Colonic mucosa (tissue), 4 donors: Measurements from ENCODE around the gene YWHAQ. TPM values are rescaled to one million over a fixed set of nuclear protein-coding genes. Genes with fewer than 3 reads are reported as not detected.

Source experiments
- DNase-seq: peaks from one replicate; pipeline ENCODE4 v3.0.0-alpha.2; 2020
- H3K27ac ChIP-seq: fragments of 200-600 bp; one replicate; pipeline ENCODE4 v1.8.0; 2021
- H3K27me3 ChIP-seq: fragments of 200-600 bp; one replicate; pipeline ENCODE4 v1.8.0; 2021
- H3K36me3 ChIP-seq: fragments of 200-600 bp; one replicate; pipeline ENCODE4 v1.8.0; 2021
- H3K4me1 ChIP-seq: fragments of 200-600 bp; one replicate; pipeline ENCODE4 v1.8.0; 2021; ENCODE audit warnings: mild to moderate bottlenecking
- H3K4me3 ChIP-seq: fragments of 200-600 bp; one replicate; pipeline ENCODE4 v1.8.0; 2021
- H3K9ac ChIP-seq, 2 donors: one replicate each; pipeline ENCODE4 v1.7.0; 2013; ENCODE audit warnings: control low read depth in 2 of 2, low read depth in 2 of 2, low read length in 2 of 2
- H3K9me3 ChIP-seq: fragments of 200-600 bp; one replicate; pipeline ENCODE4 v1.8.0; 2021
- intact Hi-C: fragments of 100-400 bp; cut with DNase I; formaldehyde crosslinking; loops from one replicate; pipeline ENCODE4 v1.14.1; 2022
- total RNA-seq, 2 donors: library from RNA; stranded (reverse); fragmentation: NEBNext Ultra II Directional in 1 of 2; extraction: Animal tissue kit (Norgen Biotek cat#: 25700) in 1 of 2; gene quantifications; one replicate each; pipeline ENCODE4 v1.2.1, GENCODE V29; 2021
- TF ChIP-seq, protein P1 (sequence below): fragments of 200-600 bp; IDR thresholded peaks from one replicate; pipeline ENCODE4 v1.8.0; 2022; ENCODE audit warnings: antibody characterized with exemption, mild to moderate bottlenecking
- donor health status: healthy.
- donor health status: DM: no; HTN: no; CAD: no.
- donor health status: DM: no; HTN: no; CAD: no.

The YWHAQ gene
- total RNA-seq, 2 donors from 2014 or later = 246 to 299 TPM

DNA sequence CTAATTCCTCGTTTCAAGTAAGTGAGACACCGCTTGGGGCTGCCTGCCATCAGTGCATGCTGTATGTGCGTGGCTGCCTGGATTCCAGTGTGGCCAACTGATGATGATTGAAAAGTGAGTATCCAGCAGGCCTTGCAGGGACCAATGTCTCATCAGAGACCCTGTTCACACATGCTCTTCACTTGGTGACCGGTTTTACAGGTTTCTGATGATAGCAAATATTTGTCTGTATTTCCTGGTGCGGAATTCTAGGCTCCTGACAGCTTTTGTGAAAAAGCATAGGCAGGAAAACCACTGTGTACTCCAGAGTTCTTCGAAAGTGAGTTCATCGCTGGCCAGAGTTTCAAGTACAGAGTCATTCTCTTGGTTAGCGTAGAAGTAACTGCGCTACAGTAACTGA lies 13.8 kb upstream of the YWHAQ start:
- no peaks in the 10 kb centered on the region for H3K9me3 ChIP-seq
- TF ChIP-seq, protein P1, sequence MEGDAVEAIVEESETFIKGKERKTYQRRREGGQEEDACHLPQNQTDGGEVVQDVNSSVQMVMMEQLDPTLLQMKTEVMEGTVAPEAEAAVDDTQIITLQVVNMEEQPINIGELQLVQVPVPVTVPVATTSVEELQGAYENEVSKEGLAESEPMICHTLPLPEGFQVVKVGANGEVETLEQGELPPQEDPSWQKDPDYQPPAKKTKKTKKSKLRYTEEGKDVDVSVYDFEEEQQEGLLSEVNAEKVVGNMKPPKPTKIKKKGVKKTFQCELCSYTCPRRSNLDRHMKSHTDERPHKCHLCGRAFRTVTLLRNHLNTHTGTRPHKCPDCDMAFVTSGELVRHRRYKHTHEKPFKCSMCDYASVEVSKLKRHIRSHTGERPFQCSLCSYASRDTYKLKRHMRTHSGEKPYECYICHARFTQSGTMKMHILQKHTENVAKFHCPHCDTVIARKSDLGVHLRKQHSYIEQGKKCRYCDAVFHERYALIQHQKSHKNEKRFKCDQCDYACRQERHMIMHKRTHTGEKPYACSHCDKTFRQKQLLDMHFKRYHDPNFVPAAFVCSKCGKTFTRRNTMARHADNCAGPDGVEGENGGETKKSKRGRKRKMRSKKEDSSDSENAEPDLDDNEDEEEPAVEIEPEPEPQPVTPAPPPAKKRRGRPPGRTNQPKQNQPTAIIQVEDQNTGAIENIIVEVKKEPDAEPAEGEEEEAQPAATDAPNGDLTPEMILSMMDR = no peak
- H3K36me3 ChIP-seq = no peaks in the 10 kb centered on the region
- DNase-seq = no peak
- no peaks in the 10 kb centered on the region for H3K27me3 ChIP-seq
- no peak overlapping the region for H3K9ac ChIP-seq
- no peaks in the 10 kb centered on the region for H3K4me1 ChIP-seq
- H3K27ac ChIP-seq = no peak overlapping the region
- intact Hi-C loops = no loop called here
- H3K4me3 ChIP-seq = no peak overlapping the region

- intact Hi-C loops = no loop called here
- no peaks in the 10 kb centered on the region for H3K9me3 ChIP-seq
- no peaks in the 10 kb centered on the region for H3K36me3 ChIP-seq
- TF ChIP-seq, protein P1 = no peak
- H3K4me1 ChIP-seq = no peaks in the 10 kb centered on the region
- no peak overlapping the region for H3K4me3 ChIP-seq
- no peaks in the 10 kb centered on the region for H3K27me3 ChIP-seq
- no peak overlapping the region for H3K27ac ChIP-seq
- H3K9ac ChIP-seq = no peak overlapping the region
- DNase-seq = no peak
Measured at GRCh38 chr2:9644021-9644420, 13.2 kb upstream of the YWHAQ start.

DNA sequence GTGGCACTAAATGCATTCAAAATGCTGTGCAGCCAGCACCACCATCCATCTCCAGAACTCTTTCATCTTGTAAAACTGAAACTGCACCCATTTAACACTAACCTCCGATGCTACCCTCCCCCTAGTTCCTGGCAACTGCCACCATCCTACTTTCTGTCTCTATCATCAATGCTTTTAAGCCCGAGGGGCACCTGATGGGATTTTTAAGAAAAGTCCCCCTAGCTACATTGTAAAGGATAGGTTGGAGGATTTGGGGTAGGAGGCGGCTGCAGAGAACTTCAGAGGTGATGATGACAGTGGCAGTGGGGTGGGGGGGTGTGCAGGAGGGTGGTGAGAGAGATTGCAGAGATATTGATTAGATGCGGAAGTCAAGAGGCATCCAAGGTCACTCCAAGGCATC lies 10.8 kb upstream of the YWHAQ start:
- no peak for DNase-seq
- Histone ChIP-seq H3K9me3 (no peaks in the 10 kb centered on the region), H3K4me1 (no peaks in the 10 kb centered on the region), H3K27ac (no peak overlapping the region), H3K4me3 (no peak overlapping the region), H3K9ac (no peak overlapping the region), H3K27me3 (no peaks in the 10 kb centered on the region), H3K36me3 (no peaks in the 10 kb centered on the region)
- intact Hi-C loops = no loop called here
- TF ChIP-seq, protein P1 = no peak

DNA sequence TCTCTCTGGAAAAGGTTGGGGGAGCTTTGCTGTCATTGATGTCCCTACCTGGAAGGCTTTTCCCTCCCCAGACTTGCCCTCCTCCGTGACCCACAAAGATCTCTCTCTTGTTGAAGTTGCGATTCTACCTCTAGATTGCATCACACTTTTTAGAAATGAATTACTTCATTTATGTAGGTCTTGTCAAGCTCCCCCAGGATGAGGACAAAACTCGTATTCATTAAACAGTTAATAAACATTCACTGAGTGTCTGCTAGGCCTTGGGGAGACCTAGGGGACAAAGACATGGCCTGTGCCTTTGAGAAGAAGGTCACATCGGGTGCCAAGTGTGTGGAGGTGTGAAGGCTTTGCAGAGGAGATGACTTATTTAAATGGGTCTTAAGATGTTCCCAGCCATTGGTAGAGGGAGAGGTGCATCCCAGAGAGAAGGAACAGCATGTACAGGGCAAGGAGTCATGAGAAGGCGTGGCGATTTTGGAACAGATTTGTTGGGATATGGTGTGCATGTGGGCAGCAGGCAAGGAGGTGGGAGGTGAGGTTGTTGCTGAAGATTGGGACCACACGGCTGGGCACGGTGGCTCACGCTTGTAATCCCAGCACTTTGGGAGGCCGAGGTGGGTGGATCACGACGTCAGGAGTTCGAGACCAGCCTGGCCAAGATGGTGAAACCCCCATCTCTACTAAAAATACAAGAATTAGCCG lies 9.8 kb upstream of the YWHAQ start:
- intact Hi-C loops = no loop called here
- no peak overlapping the region for H3K4me3 ChIP-seq
- H3K9ac ChIP-seq = no peak overlapping the region
- DNase-seq = no peak
- TF ChIP-seq, protein P1 = no peak
- H3K9me3 ChIP-seq = no peaks in the 10 kb centered on the region
- H3K27ac ChIP-seq = no peak overlapping the region
- no peaks in the 10 kb centered on the region for H3K36me3 ChIP-seq
- no peaks in the 10 kb centered on the region for H3K4me1 ChIP-seq
- no peaks in the 10 kb centered on the region for H3K27me3 ChIP-seq

DNA sequence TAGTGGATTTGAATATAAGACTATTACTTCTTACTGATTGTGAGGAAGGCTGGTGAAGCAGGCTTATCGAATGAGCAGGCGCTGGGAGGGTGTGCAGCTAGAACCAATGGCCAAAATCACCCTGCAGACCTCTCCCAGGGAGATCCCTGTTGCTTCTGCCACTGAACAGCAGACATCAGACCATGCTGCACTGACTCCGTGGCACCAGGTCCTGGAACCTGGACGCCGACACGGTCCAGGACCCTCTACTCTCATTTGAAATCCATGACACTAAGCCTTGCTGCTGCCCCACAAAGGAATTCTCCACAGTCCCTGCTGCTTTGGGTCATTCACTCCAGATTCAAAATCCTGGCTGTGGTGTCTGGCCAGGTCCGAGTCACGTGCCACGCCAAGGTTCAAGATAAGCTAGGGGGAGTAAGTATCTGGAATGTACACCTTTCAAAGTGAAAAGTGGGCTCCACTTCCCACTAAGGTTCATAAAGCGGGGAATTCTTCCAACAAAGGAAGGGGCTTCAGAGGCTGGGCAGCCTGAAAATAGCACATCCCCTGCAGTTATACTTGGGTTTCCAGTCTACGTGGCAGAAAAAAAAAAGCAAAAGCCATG lies 9.0 kb upstream of the YWHAQ start:
- no peaks in the 10 kb centered on the region for H3K36me3 ChIP-seq
- H3K9me3 ChIP-seq = no peaks in the 10 kb centered on the region
- TF ChIP-seq, protein P1 = no peak
- H3K27ac ChIP-seq = no peak overlapping the region
- H3K4me1 ChIP-seq = no peaks in the 10 kb centered on the region
- intact Hi-C loops = no loop called here
- H3K27me3 ChIP-seq = no peaks in the 10 kb centered on the region
- DNase-seq = no peak
- H3K4me3 ChIP-seq = no peak overlapping the region
- no peak overlapping the region for H3K9ac ChIP-seq
